CD4-positive, alpha-beta memory T cell (primary cell): ENCODE data around the gene CDC37L1. TPM values are rescaled to one million over a fixed set of nuclear protein-coding genes. Genes with fewer than 3 reads are reported as not detected.
"Not testable (repeated sequence)": the region's sequence is repeated elsewhere in the genome, so short reads cannot be mapped to it uniquely, and the experiment has no call there.

Experiments
- CTCF ChIA-PET: fragments of 350-600 bp; sonication (Branson Sonifier 250); formaldehyde crosslinking; loops from one replicate; lab custom pipeline; 2021; ENCODE audit warnings: inconsistent platforms; ENCODE audit not compliant: partially characterized antibody; lab: Charles Lee
- POLR2A ChIA-PET: fragments of 350-600 bp; sonication (Branson Sonifier 250); formaldehyde crosslinking; loops from one replicate; lab custom pipeline; 2021; ENCODE audit not compliant: partially characterized antibody; lab: Charles Lee
- DNase-seq, 5 donors: peaks; one replicate each; pipeline versions ENCODE4 v3.0.0 to v3.0.0-alpha.2; 2020 to 2022; ENCODE audit warnings: mixed read lengths in 1 of 5
- H3K27ac ChIP-seq: one replicate; pipeline ENCODE4 v1.7.0; 2013; ENCODE audit warnings: low read depth, low read length
- H3K27me3 ChIP-seq: 2 replicates; pipeline ENCODE4 v1.7.0; 2013; ENCODE audit warnings: mild to moderate bottlenecking, low read length, moderate library complexity; ENCODE audit not compliant: insufficient read depth
- H3K36me3 ChIP-seq: 2 replicates; pipeline ENCODE4 v1.7.0; 2013; ENCODE audit warnings: mild to moderate bottlenecking, low read length, moderate library complexity; ENCODE audit not compliant: insufficient read depth
- H3K4me1 ChIP-seq: 2 replicates; pipeline ENCODE4 v1.7.0; 2013; ENCODE audit warnings: mild to moderate bottlenecking, low read length, moderate library complexity; ENCODE audit not compliant: insufficient read depth
- H3K4me3 ChIP-seq, 2 donors: one replicate each; pipeline ENCODE4 v1.7.0; 2013; ENCODE audit warnings: low read length in 2 of 2, mild to moderate bottlenecking in 1 of 2
- H3K9me3 ChIP-seq, 2 donors: one replicate each; pipeline ENCODE4 v1.7.0; 2013; ENCODE audit warnings: low read length in 2 of 2, control low read depth in 1 of 2; ENCODE audit not compliant: control insufficient read depth in 1 of 2
- H3K27ac Mint-ChIP-seq, 7 donors: one replicate each; pipeline ENCODE4 v1.8.0; 2020 to 2021; ENCODE audit warnings: mixed read lengths in 7 of 7, mild to moderate bottlenecking in 6 of 7, inconsistent platforms in 3 of 7, moderate library complexity in 3 of 7
- H3K27me3 Mint-ChIP-seq, 2 donors: one replicate each; pipeline ENCODE4 v1.8.0; 2020 to 2021; ENCODE audit warnings: mixed read lengths in 2 of 2
- H3K36me3 Mint-ChIP-seq, 2 donors: one replicate each; pipeline ENCODE4 v1.8.0; 2020 to 2021; ENCODE audit warnings: mixed read lengths in 2 of 2, inconsistent platforms in 1 of 2, mild to moderate bottlenecking in 1 of 2
- H3K4me1 Mint-ChIP-seq, 4 donors: one replicate each; pipeline ENCODE4 v1.8.0; 2020 to 2021; ENCODE audit warnings: mixed read lengths in 4 of 4, mild to moderate bottlenecking in 1 of 4
- H3K4me3 Mint-ChIP-seq, 8 donors: one replicate each; pipeline ENCODE4 v1.8.0; 2020 to 2021; ENCODE audit warnings: mixed read lengths in 8 of 8, mild to moderate bottlenecking in 7 of 8, moderate library complexity in 6 of 8, inconsistent platforms in 3 of 8
- H3K9me3 Mint-ChIP-seq, 8 donors: one replicate each; pipeline ENCODE4 v1.8.0; 2020 to 2021; ENCODE audit warnings: mixed read lengths in 8 of 8, mild to moderate bottlenecking in 5 of 8, inconsistent platforms in 3 of 8, moderate library complexity in 1 of 8
- intact Hi-C: fragments of 100-400 bp; cut with micrococcal nuclease; formaldehyde crosslinking; loops from one replicate; pipeline ENCODE4 v1.15.1; 2023
- polyA plus RNA-seq, 2 donors: library from polyadenylated mRNA; unstranded; fragments of 300-500 nt; fragmentation: Illumina TruSeq; gene quantifications; one replicate each; pipeline ENCODE4 v1.2.3, GENCODE V29; 2021
- total RNA-seq, 2 experiments: library from RNA; stranded (reverse); gene quantifications; one replicate each; pipeline ENCODE4 v1.2.3, GENCODE V29; 2021

Gene CDC37L1
- total and polyA plus RNA-seq, 4 experiments from 2014 or later: 15.8 to 27.8 (median 22.5) TPM

DNA sequence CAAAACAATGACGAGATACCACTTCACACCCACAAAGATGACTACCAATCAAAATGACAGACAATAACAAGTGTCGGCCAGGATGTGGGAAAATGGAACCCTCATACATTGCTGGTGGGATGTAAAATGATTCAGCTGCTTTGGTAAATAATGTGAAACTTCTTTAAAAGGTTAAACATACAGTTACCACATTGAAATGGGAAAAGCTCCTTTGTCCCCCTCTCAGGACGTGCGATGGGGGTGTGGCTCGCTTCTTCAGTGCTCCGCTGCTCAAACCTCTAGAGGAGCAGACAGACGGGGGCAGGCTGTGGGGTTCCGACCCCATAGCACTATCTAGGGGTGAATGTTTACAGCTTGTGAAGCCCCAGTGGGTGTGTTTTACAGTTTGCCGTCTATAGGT is 25.3 kb upstream of the CDC37L1 start:
- Mint-ChIP-seq H3K9me3 (peaks cover 0 to 3% (median 0%) of the 10 kb centered on the region in 8 donors), H3K27ac (no peak overlapping the region), H3K4me1 (peaks cover 0 to 27% (median 5%) of the 10 kb centered on the region in 4 donors), H3K36me3 (peaks cover 0 to 4% of the 10 kb centered on the region in 2 donors), H3K27me3 (peaks cover 0 to 3% of the 10 kb centered on the region in 2 donors), H3K4me3 (peak overlapping the region in 2 of 8 donors; percentile 3 to 44)
- Histone ChIP-seq H3K9me3 (no peaks in the 10 kb centered on the region), H3K4me3 (no peak overlapping the region), H3K27me3 (no peaks in the 10 kb centered on the region), H3K27ac (no peak overlapping the region), H3K4me1 (no peaks in the 10 kb centered on the region), H3K36me3 (no peaks in the 10 kb centered on the region)
- ChIA-PET POLR2A (no interaction called here), CTCF (interaction anchor here (0.8 to 0.9 kb wide), 2 partner anchors 10 to 287 kb away, joined by 3 read pairs; no protein-coding TSS in a partner anchor)
- no peak for DNase-seq
- intact Hi-C loops: no loop called here

- CTCF ChIA-PET: interaction anchor here (0.9 kb wide), 1 partner anchor 288 kb away, joined by 3 read pairs; no protein-coding TSS in a partner anchor
- no peak overlapping the region for H3K4me3 ChIP-seq
- H3K36me3 Mint-ChIP-seq: peaks cover 0 to 4% of the 10 kb centered on the region in 2 donors
- intact Hi-C loops: no loop called here
- no peak overlapping the region for H3K27ac ChIP-seq
- no peaks in the 10 kb centered on the region for H3K4me1 ChIP-seq
- H3K4me1 Mint-ChIP-seq: peaks cover 0 to 31% (median 5%) of the 10 kb centered on the region in 4 donors
- H3K27ac Mint-ChIP-seq: peak overlapping the region in 1 of 7 donors; percentile 27
- peaks cover 0 to 1% of the 10 kb centered on the region in 2 donors for H3K27me3 Mint-ChIP-seq
- H3K4me3 Mint-ChIP-seq: no peak overlapping the region
- peaks cover 0 to 3% (median 0%) of the 10 kb centered on the region in 8 donors for H3K9me3 Mint-ChIP-seq
- no peak for DNase-seq
- no peaks in the 10 kb centered on the region for H3K27me3 ChIP-seq
- no peaks in the 10 kb centered on the region for H3K36me3 ChIP-seq
- POLR2A ChIA-PET: no interaction called here
- no peaks in the 10 kb centered on the region for H3K9me3 ChIP-seq
Measured at GRCh38 chr9:4654538-4654937, 24.8 kb upstream of the CDC37L1 start.

- intact Hi-C loops, H3K27me3 ChIP-seq, H3K9me3 ChIP-seq, H3K27ac ChIP-seq, H3K36me3 Mint-ChIP-seq, H3K4me1 ChIP-seq, H3K4me3 ChIP-seq, H3K27me3 Mint-ChIP-seq, H3K9me3 Mint-ChIP-seq, POLR2A ChIA-PET, DNase-seq, H3K36me3 ChIP-seq: not testable (repeated sequence)
- Mint-ChIP-seq H3K4me1 (peaks cover 7 to 45% (median 8%) of the 10 kb centered on the region in 4 donors), H3K4me3 (peak overlapping the region in 1 of 8 donors; percentile 17), H3K27ac (peak overlapping the region in 1 of 7 donors; percentile 75)
- CTCF ChIA-PET: interaction anchor here (1.2 kb wide), 2 partner anchors 13 to 103 kb away, joined by 3 to 4 read pairs; no protein-coding TSS in a partner anchor
Measured at GRCh38 chr9:4656196-4656595, 23.2 kb upstream of the CDC37L1 start.

DNA sequence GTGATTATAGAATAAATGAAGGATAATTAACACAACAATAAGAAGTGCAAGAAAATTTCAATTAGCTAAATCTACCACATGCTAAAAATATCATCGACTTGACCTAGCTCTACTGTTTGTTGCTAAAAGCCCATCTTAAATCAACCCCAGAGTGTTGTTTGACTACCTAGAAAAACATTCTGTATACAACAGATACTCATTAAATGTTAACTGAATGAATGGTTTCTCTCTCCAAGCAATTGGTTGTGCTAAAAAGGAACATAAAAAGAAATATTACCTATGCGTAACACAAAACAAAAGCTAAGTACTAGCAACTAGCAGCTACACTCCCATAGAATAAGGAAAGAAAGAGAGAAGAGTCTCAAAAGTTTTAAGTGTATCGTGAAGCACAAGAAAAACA is 22.7 kb upstream of the CDC37L1 start:
- Histone ChIP-seq H3K9me3 (no peaks in the 10 kb centered on the region), H3K4me1 (peaks cover 7% of the 10 kb centered on the region), H3K36me3 (no peaks in the 10 kb centered on the region), H3K27me3 (no peaks in the 10 kb centered on the region), H3K27ac (no peak overlapping the region), H3K4me3 (no peak overlapping the region)
- Mint-ChIP-seq H3K9me3 (peaks cover 0 to 3% (median 0%) of the 10 kb centered on the region in 8 donors), H3K36me3 (peaks cover 0 to 4% of the 10 kb centered on the region in 2 donors), H3K4me1 (peaks cover 9 to 49% (median 12%) of the 10 kb centered on the region in 4 donors), H3K4me3 (peak overlapping the region in 1 of 8 donors; percentile 2), H3K27ac (no peak overlapping the region), H3K27me3 (peaks cover 0 to 1% of the 10 kb centered on the region in 2 donors)
- DNase-seq: no peak
- intact Hi-C loops: no loop called here
- CTCF ChIA-PET: interaction anchor here (1.2 kb wide), 2 partner anchors 13 to 102 kb away, joined by 3 to 4 read pairs; no protein-coding TSS in a partner anchor
- POLR2A ChIA-PET: no interaction called here

DNA sequence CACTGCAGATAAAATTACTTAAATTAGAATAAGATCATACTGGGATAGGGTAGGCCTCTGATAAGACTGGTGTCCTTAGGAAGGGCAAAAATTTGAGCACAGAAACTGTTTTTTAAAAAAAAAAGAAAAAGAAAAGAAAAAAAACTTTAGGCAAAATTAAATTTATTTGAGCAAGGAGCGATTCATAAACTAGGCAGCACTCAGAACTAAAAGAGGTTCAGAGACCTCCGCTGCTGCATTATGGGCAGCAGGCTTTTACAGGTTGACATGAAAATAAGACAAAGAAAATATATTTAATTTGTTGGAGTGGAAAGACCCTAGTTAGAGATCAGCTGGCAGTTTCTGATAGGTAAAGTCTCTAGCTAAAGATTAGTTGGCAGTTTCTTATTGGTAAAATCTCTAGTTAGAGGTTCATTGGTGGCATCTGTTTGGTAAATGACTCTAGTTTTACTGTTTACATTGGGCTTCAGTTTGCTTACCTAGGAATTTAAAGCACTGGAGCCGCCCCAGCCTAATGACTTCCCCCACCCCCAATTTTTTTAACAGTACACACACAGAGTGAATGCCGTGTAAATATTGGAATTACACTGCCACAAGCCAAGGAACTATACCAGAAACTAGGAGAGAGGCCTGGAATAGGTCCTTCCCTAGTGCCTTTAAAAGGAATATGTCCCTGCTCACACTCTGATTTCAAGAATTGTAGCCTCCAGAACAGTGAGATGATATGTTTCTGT is 21.8 kb upstream of the CDC37L1 start:
- no peaks in the 10 kb centered on the region for H3K9me3 ChIP-seq
- CTCF ChIA-PET: no interaction called here
- intact Hi-C loops: no loop called here

DNA sequence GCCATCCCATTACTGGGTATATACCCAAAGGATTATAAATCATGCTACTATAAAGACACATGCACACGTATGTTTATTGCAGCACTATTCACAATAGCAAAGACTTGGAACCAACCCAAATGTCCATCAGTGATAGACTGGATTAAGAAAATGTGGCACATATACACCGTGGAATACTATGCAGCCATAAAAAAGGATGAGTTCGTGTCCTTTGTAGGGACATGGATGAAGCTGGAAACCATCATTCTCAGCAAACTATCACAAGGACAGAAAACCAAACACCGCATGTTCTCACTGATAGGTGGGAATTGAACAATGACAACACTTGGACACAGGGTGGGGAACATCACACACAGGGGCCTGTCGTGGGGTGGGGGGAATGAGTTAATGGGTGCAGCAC is 18.7 kb upstream of the CDC37L1 start:
- peaks cover 0 to 10% of the 10 kb centered on the region in 2 donors for H3K36me3 Mint-ChIP-seq
- intact Hi-C loops: loop anchor here (5.0 to 10.0 kb wide), 4 partner anchors 132 to 1344 kb away; partner anchors contain the start of genes PLGRKT, RCL1 and RFX3
- CTCF ChIA-PET: interaction anchor here (1.8 to 2.6 kb wide), 2 partner anchors 14 to 21 kb away, joined by 5 to 13 read pairs; no protein-coding TSS in a partner anchor
- H3K9me3 ChIP-seq, H3K9me3 Mint-ChIP-seq, H3K4me3 ChIP-seq, H3K27me3 Mint-ChIP-seq, DNase-seq, H3K36me3 ChIP-seq, H3K27me3 ChIP-seq, H3K27ac ChIP-seq: not testable (repeated sequence)
- POLR2A ChIA-PET: interaction anchor here (2.3 to 2.7 kb wide), 2 partner anchors 17 to 80 kb away, joined by 12 to 18 read pairs; partner anchors contain the start of gene AK3
- H3K4me3 Mint-ChIP-seq: peak overlapping the region in 3 of 8 donors; percentile 48 to 55 (median 49)
- peaks cover 41% of the 10 kb centered on the region for H3K4me1 ChIP-seq
- peak overlapping the region in 3 of 7 donors; percentile 43 to 96 (median 96) for H3K27ac Mint-ChIP-seq
- H3K4me1 Mint-ChIP-seq: peaks cover 38 to 70% (median 44%) of the 10 kb centered on the region in 4 donors

More for the DNA sequence above, 21.8 kb upstream of the CDC37L1 start:
- Histone ChIP-seq H3K27me3 (no peaks in the 10 kb centered on the region), H3K4me1 (peaks cover 10% of the 10 kb centered on the region), H3K36me3 (no peaks in the 10 kb centered on the region), H3K27ac (no peak overlapping the region), H3K4me3 (no peak overlapping the region)
- DNase-seq: no peak
- POLR2A ChIA-PET: no interaction called here
- Mint-ChIP-seq H3K27ac (no peak overlapping the region), H3K9me3 (peaks cover 0 to 3% (median 0%) of the 10 kb centered on the region in 8 donors), H3K27me3 (peaks cover 0 to 1% of the 10 kb centered on the region in 2 donors), H3K4me3 (no peak overlapping the region), H3K4me1 (peaks cover 13 to 57% (median 16%) of the 10 kb centered on the region in 4 donors), H3K36me3 (peaks cover 4% of the 10 kb centered on the region in 2 donors)

DNA sequence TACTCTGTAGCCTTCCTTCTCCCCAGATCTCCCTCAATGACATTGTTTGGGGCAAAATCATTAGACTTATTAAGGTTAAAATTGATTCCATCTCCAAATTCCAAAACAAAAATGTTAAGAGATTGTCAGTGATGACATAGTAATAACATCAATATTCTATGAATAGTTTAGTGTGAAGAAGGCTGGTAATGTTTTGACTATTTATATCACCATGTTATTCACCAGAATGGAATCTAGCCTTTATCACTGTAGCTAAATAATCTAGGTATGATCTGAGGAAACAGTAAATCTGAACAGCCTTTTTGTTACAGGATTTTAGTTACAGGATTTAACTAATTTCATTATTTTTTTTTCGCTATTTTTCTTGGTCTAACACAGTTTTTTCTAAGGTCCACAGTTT is 18.2 kb upstream of the CDC37L1 start:
- peaks cover 42 to 73% (median 48%) of the 10 kb centered on the region in 4 donors for H3K4me1 Mint-ChIP-seq
- Histone ChIP-seq H3K9me3 (no peaks in the 10 kb centered on the region), H3K27ac (peak overlapping the region; percentile 67), H3K27me3 (no peaks in the 10 kb centered on the region), H3K4me1 (peaks cover 46% of the 10 kb centered on the region), H3K36me3 (no peaks in the 10 kb centered on the region), H3K4me3 (no peak overlapping the region)
- intact Hi-C loops: loop anchor here (5.0 to 10.0 kb wide), 4 partner anchors 131 to 1344 kb away; partner anchors contain the start of genes PLGRKT, RCL1 and RFX3
- peak overlapping the region in 7 of 8 donors; percentile 92 to 99 (median 97) for H3K4me3 Mint-ChIP-seq
- peak overlapping the region in 5 of 7 donors; percentile 92 to 99 (median 96) for H3K27ac Mint-ChIP-seq
- no peaks in the 10 kb centered on the region for H3K9me3 Mint-ChIP-seq
- POLR2A ChIA-PET: interaction anchor here (2.3 to 2.7 kb wide), 2 partner anchors 17 to 79 kb away, joined by 12 to 18 read pairs; partner anchors contain the start of gene AK3
- CTCF ChIA-PET: interaction anchor here (0.9 to 2.6 kb wide), 4 partner anchors 14 to 79 kb away, joined by 3 to 13 read pairs (median 6); partner anchors contain the start of gene AK3
- DNase-seq: no peak
- H3K36me3 Mint-ChIP-seq: peaks cover 0 to 10% of the 10 kb centered on the region in 2 donors
- no peaks in the 10 kb centered on the region for H3K27me3 Mint-ChIP-seq
